GM12873 (cell line): ENCODE results near the gene CAMK4.

ENCODE experiments used
- CTCF ChIP-seq: IDR thresholded peaks from 2 replicates; pipeline ENCODE4 v1.5.1; 2012; ENCODE audit warnings: low read depth, mild to moderate bottlenecking, moderate library complexity, low read length, control low read depth; ENCODE audit not compliant: insufficient read depth; ENCODE audit errors: missing control alignments

Gene CAMK4

DNA sequence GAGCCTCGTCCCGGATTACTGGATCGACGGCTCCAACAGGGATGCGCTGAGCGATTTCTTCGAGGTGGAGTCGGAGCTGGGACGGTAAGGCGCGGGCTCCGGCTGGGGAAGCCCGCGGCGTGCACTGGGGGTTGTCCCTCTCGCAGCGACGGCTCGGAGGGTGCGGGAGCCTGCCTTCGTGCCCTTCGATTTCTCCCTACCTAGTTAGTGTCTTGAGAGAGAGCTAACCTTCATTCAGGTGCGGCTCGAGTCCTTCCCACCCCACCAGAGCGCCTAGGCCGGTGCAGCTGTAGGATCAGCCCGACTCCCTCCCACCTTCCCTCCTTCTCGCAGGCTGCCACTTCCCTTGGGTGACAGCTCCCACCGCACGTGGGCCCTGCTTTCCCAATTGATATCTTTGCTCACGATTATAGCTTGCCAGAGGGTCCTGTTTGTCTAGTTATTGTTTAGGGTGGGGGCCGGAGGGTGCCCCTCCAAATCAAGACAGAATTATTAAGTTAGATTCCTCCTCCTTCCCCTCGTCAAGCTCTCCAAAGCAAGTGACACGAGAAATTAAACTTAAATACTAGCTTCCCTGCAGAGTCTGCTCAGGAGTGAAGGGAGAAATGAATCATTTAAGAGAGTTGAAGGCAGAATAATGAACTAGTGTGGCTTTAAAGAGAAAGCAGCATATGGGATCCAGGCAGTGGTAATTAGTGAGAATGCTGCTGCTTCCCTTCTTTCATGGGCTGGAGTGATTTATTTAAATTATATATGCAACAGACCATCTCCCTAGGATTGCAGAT is 569 bp downstream of the CAMK4 start:
- no peak for TF ChIP-seq CTCF

- TF ChIP-seq CTCF: no peak
These were observed 1.7 kb downstream of the CAMK4 start for GRCh38 chr5:111225926-111226325.

GRCh38 chr5:111226556-111226955 is 2.4 kb downstream of the CAMK4 start:
- no peak for TF ChIP-seq CTCF

GRCh38 chr5:111227226-111227782 is 3.1 kb downstream of the CAMK4 start:
- no peak for TF ChIP-seq CTCF

GRCh38 chr5:111227801-111228200 is 3.6 kb downstream of the CAMK4 start:
- no peak for TF ChIP-seq CTCF

DNA sequence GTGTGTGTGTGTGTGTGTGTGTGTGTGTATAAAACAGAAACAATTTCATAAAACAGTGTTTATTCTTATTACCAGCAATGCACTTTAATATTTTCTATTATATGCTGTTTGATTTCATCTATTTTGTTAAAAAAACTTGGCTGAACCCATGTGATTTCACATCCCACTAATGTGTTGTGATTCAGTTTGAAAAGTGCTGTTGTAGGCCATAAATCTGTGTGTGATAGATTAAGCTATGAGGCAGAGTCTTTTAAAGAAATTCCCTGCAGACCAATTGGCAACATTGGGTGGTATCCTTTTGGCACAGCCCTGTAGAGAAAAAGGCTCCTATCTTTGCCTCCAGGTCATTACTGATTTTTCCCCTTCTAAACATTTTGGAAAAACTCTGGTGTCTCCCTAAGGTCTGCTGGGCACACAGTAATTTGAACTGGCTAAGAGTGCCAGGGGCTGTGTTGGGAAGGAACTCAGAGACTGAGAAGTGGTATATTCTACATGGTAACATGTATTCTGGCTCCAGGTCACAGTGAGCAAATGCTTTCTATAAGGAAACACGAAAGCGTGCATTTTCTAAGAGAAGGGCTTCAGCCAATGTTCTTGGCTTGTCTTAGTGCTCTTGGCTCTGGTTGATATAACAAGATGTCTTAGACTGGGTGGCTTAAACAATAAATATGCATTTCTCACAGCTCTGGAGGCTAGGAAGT is 4.5 kb downstream of the CAMK4 start:
- no peak for TF ChIP-seq CTCF

- TF ChIP-seq CTCF: no peak
These were observed 5.1 kb downstream of the CAMK4 start for GRCh38 chr5:111229221-111229835.
